Measurements from ENCODE around the gene TPCN2. TPM values are rescaled to one million over a fixed set of nuclear protein-coding genes. Genes with fewer than 3 reads are reported as not detected.
A peak's percentile ranks its signal among the peaks of the same experiment; 100 is the strongest.

The TPCN2 gene
- total RNA-seq, 1 experiment from 2014 or later: 25.1 TPM

DNA sequence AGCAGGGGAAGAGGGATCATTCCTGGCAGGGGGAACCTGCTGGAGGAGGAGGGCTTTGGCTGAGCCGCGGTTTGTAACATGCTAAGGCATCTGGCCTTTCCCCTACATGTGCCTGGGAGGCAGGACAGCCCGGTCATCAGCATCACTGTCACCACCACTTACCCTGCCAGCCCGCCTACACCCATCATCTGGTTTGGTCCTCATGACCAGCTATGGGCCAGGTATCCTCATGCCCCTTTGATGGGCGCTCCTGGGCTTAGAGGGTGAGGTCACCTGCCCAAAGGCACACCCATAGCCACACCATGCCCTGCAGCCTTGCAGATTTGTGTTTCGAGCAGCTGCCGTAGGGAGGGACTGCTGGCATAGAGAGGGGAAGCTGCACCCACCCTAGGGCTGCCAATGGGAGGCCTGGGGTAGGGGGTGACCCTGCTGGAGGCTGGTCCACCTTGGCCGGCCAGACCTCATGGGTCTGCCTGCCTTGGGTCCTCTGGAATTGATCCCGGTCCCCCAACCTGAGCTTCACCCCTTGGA lies 38.3 kb upstream of the TPCN2 start:
- peak; percentile 32 for DNase-seq (ENCODE audit: low spot score)

DNA sequence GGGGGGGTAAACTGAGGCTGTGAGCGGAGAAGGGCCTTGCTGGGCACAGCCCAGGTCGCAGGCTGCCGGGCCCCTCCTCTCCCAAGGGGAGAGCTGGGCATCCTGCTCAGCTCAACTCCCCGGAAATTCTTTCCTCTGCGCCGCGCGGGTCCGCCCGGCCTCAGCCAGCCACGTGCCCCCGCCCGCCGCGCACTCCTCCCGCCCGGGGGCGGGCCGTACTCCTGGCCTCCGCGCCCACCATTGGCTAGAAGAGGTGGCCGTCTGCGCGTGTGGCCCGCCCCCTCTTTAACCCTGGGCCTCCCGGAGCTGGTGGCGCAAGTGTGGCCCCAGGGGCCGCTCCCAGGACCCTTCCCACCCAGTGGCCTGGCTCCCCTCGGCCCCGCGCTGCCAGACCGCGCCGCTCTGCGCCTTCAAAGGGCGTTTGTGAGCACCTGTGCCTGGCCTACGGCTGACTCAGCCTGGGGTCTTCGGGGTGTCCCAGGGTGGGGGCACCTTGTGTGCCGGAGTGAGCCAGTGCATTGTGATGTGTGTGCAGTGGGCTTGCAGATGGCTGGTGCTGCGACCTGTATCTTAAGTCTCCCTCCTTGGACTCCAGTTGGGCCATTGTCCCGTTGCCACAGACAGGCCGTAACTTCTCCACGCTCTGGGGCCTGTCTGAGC lies 37.6 kb upstream of the TPCN2 start:
- peak; percentile 81 for DNase-seq (ENCODE audit: low spot score)

DNA sequence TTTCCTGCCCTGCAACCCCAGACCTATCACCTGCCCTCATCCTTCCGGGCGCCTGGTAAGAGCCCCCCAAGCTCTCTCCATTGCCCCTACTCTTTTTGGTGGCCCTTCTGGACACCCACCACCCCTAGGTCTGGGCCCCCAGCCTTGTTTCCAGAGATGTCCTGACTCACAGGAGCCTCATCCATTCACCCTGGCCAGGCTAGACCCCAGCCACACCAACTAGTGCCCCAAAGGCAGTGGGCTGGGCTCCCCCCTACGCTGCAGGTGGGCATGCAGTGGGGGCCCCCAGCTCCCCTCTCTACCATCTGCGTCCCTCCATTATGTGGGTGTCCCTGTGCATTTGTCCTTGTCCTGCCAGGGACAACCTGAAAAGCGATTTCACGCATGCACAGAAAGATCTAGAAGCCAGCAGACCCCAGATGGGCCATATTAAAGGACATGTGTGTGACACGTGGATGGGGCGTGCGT lies 37.1 kb upstream of the TPCN2 start:
- DNase-seq (ENCODE audit: low spot score): no peak

DNA sequence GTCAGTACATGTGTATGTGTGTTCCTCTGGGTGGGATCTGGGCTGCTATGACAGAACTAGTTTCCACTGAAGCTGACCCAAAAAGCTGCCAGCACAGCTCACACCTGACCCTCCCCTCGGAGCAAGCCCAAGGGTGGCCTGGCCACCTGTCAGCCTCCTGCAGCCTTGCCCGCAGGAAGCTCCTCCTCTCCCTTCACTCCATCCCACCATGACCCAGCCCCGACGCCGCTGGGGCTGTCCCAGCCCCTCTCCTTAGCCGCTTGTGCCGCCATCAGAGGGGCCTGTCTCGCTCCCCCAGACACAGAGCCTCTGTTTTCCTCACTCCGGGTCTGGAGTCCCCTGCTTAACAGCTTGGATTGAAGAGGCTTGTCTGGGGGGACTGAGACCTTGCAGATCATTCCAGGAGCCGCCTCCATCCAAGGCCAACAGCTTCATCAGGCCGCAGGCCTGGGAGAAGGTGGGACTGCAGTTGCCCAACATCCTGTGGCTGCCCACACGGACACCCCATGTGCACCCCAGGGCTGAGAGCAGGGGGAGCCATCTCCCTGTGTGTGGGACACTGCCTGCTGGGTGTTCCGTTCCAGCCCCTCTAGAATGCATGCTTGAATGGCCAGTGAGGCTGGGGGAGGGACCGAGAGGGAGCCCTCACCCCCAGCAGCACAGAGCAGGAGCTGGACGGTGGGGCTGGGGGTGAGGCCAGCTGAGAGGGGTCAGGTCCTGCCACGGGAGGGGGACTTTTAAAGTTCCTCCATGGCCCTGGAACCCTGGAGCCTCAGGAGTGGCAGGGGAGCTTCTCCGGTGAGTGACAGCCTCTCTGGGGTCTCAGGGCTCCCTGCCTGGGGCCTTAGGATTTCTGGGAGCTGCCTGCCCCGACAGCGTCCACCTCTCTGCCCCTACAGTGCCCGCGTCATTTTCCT lies 36.4 kb upstream of the TPCN2 start:
- no peak for DNase-seq (ENCODE audit: low spot score)

DNA sequence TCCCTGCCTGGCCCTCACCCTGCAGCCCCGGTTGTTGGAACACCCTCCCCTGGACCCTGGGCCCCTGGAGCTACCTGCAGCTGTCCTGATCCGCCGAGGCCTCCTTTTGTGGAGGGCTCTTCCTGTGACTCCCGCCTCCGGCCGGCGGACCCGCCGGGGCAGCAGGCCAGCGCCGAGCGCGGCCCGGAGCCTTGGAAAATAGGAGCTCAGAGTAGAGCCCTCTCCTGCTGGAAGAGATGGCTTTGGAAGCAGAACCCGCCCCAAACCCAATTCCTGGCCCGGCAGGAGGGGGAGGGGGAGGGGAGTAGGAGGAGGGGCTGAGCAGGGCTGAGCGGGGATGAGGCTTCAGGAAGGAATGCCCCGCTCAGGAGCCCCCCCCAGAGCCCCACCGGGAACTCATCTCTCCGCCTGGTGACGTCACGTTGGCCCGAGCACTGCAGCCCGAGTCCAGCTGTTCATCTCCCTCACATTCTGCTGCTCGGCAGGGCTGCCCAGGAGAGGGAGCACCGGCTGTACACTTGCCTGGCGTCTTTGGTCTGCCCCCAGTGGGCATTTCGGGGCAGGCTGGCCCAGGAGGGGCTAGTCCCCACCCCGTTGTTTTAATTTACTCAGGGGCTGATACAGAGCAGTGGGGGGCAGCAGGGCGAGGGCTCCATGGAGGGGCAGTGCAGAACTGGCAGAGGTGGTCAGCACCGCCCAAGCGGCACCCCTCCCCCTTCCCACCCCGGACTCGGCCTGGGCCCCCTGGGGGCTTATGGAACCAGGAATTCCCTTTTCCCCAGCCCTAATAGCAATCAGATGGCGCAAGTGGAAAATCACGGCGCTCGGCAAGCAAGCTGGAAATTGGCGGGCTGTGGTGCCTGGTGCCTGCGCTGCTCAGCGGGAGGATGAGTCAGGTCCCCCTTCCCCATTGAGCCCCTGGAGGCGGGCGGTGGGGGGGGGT lies 35.5 kb upstream of the TPCN2 start, which contains the start of gene MRGPRF:
TSS of gene MRGPRF (minus strand) at position 238 of the 943 bp plus-strand sequence. CDS start 3,345 bp downstream, outside the sequence.
- no peak for DNase-seq (ENCODE audit: low spot score)

DNA sequence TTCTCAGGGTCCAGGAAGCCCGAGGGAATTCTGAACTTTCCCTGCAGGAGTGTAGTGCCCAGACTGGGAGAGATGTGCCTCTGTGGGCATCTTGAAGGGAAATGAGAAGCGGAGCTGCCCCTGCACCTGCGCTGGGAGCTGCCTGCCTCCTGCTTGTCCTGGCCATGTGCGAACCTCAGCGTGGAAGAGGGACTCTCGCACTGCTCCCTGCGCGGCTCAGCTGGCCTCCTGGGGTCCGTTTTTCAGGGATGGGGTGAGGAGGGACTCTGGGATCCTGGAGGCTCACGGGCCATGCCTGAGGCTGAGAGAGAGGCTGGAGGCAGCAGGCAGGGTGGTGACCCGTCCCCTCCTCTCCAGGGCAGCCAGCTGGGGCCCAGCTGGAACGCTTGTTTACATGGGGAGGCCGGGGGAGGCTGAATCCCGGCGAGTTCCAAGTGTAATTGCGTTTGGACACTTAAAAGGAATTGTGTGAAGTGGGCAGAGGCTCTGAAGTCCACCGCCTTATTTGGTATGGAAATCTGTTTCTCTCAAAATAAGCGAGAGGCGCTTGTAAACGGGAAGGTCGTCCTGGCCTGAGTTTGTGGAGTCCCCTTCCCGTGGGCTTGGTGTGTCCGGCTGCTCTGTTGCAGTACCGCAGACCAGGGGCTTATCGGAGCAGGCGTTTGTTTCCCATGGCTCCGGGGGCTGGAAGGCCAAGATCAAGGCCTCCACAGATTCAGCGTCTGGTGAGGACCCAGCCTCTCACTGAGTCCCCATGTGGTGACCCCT lies 34.5 kb upstream of the TPCN2 start:
- no peak for DNase-seq (ENCODE audit: low spot score)

DNA sequence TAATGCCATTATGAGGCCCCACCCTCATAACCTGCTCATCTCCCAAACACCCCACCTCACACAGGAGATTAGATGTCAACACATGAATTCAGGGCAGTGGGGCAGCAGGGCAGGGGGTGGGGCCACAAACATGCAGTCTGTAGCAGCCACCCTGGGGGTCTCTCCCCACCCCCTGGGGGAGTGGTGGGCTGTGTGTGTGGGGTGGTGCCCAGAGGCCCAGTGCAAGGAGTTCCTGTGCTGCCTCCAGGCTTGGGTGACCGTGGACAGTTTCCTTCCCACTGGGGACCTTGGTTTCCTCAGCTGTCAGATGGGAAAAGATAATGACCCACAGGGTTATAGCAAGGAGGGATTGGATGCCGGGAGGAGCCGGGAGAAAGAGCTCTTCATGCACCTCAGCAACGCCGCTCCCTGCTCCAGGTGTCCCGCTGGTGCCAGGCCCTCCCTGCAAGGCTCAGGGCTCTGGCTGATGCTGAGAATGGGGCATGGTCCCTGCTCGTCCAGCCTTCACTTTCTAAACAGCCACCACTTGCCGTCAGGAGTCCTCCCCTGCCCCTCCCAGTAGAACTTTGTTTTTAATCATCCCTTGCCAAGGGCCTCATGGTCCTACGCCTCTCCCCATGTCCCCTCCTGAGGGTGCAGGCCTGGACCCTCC lies 33.7 kb upstream of the TPCN2 start:
- DNase-seq (ENCODE audit: low spot score): no peak

DNA sequence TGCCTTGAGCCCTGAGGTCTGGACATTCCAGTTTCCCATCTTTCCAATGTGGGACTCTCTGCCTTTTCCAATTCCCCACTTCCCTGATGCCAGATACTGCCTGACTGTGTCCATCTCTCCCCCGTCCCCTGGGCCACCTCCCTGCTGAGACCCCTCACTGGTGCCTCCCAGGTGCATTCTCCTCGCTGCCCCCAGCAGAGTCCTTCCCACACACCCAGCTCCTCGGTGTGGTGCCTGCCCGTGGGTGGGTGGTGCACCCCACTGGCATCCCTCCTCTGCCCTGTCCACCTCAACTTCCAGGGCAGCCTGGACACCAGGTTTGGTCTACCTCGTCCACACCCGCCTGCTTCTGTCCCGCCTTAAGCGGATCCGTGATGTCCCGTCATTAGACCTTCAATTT lies 30.8 kb upstream of the TPCN2 start:
- DNase-seq (ENCODE audit: low spot score): no peak

DNA sequence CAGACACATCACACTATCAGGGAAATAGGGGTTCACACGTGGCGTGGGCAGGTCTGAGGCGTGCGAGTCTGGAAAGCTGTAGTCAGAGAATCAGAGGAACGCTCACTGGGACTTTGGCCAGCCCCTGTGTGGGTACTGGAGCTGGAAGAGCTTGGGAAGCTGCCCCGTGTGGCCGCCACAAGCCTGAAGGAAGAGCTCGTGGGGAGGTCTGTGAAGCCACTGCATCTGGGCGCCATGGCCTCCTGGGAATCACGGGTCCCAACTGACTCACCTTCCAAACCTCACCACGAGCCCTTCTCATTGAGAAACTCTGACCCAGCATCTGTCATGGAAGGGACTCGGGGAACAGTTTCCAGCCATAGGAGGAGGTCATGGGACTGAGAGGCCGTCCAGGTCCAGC lies 29.8 kb upstream of the TPCN2 start:
- DNase-seq (ENCODE audit: low spot score): no peak

DNA sequence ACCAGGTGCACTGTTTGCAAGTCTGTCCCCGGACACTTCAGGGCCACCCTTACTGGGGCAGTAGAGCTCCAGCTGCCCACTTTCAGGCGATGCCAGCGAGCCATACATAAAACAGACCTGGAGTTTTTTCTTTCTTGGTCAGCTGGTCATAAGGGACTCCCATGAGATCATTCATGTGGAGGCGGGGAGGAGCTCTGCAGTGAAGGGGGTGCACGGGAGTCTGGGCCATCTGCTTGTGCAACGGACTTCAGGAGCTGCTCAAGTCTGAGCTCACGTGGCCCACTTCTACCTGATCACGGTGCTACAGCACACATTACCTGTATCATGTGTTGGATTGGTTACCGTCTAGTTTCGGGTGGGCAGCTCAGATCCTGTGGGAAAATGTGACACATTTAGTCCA lies 26.5 kb upstream of the TPCN2 start:
- no peak for DNase-seq (ENCODE audit: low spot score)

DNA sequence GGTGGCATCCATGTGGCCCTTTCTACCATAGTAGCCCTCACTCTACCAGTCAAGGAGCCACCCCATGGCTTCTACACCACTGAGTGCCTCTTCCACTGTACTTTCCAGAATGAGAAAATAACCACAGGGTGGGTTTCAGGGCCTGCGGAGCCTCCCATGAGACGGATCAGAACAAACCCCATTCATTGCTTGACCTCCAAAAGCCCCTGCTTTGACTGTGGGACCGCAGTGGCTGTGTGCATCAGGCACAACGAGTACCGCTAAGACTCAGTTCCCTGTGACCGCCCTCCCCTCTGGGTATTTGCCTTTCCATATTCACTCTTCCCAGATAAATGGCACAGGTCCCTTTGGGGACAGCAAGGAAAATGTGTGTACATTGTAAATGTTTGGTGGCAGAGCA lies 24.2 kb upstream of the TPCN2 start:
- DNase-seq (ENCODE audit: low spot score): no peak

DNA sequence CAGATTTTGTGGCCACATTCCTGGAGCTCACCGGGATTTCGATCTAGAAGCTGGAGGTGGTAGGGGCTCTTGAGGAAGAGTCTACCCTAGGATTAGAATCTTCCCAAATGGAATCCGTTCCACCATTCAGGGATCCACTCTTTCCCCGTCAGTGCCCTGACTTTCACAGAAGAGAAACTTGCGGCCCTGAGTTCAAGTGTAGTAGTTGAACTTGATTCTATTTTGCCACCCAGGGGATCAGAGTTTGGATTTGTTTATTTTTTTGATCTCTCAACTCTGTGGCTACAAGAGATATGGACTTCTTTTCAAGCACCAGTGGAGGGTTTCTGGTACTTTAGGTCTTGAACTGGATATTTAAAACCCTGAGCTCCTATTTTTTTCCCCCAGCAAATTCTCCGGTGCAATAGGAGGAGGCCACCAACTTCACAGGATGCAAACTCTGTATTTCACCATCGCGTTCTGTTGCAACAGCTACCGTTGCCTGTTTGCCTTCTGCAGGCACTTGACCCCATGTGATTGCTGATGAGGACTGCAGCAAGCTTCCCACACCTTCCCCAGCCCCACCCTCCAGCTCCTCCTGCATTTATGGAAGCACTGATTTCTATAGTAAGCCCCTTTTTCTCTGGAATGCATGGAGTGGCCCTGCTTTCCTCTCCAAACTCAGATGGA lies 20.9 kb upstream of the TPCN2 start:
- DNase-seq (ENCODE audit: low spot score): no peak

DNA sequence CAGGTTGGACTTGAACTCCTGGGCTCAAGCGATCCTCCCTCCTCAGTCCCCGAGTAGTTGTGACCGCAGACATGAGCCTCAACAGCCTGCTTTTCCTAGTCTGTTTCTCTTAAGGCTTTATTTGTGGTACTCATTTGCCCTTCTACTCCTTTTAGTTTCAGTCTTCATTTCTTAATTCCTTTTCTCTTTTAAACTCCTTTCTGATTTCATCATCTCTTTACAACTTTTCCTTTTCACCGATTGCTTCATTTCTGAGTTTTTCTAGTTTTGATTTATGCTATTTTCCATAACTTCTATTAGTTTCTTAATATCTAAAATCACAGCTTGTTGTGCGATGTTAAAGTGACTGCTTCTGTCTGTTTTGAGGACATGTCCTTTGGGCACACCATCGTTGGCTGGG lies 18.4 kb upstream of the TPCN2 start:
- DNase-seq (ENCODE audit: low spot score): no peak

DNA sequence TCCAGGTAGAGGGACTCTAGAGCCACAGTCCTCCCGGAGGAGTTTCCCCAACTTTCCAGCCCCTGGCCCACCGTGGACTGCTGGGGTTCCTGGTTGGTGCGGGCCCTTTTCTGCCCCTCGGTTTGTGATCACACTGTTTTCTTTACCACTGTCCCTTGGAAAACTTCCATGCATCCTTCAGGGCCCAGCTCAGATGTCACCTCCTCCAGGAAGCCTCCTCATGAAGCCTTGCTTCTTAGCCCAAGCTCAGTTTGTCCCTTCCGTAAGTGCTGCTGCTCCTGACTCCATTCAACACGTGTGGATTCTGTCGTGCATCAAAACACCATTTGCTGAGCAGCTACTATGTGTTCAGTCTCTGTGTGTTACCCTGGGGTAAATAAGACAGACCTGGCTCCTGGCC lies 15.9 kb upstream of the TPCN2 start:
- DNase-seq (ENCODE audit: low spot score): no peak

DNA sequence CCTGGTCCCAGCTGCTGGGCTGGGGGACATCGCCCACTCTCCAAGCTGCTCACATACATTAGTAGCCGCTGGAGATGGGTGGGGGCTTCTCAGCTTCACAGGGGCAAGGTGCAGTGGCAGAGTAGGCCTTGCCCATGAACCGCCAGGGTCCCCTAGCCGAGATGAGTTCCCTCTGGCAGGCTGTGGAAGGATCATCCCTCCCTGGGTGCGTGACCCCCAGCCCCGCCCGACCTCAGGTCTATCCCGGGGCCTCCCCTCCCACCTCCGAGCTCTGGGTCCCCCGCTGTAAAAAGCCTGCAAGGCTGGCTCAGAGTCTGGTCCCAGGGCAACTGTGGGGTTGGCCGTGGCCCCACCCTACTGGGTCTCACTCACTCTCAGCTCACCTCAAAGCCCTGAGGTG lies 15.3 kb upstream of the TPCN2 start:
- DNase-seq (ENCODE audit: low spot score): no peak

DNA sequence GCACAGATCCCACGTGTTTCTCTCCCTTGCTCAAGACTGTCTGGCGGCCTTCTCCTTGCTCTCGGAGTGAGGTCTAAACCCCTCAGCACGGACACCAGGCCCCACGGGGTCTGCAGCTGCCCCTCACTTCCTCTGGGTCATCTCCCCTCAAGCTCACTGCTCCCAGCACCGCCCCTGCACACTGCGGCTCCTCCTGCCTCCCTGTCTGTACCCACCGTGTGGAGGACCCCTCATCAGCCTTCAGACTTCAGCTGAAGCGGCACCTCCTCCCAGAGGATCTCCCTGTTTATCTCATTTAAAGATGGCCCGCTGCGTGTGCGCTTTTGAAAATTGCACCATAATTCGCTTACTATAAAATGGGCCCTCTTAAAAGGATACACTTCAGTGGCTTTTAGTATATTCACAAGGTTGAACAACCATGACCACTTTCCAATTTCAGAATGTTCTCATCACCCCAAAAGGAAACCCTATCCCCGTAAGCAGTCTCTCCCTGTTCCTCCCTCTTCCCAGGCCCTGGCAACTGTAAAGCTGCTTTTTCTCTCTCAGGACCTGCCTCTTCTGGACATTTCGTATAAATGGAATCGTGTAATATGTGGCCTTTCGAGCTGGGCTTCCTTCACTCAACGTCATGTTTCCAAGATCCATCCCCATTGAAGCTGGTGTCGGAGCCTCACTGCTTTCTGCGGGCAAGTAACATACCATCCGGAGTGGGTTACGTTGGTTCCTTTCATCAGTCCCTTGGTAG lies 14.4 kb upstream of the TPCN2 start:
- DNase-seq (ENCODE audit: low spot score): no peak

DNA sequence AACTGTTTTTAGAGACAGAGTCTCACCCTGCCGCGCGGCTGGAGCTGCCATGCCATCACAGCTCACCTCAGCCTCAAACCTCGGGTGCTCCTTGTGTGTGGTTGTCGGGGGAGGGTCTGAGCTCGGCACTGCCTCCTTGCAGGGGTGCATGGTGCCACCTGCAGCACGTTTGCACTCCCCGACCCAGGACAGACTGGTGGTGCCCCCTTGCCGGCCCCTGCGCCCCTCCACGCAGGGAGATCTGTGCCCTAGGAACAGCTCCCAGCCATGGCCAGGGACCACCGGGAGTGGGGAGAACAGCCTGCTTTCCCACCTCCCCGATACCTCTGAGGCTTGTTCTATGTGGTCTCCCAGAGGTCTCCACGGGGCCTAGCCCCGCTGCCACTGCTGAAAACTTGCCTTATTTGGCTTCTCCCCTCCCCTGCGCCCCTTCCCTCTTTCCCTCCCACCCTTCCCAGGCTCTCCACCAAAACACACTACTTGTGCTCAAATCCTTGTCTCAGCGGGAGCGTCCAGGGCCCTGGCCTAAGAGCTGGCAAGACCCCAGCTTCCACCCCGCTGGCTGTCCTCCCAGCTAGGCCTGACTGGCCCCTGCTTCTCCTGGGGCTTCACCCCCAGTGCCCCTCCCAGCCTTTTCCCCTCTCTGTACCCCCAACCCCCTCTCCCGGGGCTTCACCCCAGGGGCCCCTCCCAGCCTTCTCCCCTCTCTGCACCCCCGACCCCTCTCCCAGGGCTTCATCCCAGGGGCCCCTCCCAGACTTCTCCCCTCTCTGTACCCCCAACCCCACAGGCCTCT lies 13.4 kb upstream of the TPCN2 start:
- no peak for DNase-seq (ENCODE audit: low spot score)

DNA sequence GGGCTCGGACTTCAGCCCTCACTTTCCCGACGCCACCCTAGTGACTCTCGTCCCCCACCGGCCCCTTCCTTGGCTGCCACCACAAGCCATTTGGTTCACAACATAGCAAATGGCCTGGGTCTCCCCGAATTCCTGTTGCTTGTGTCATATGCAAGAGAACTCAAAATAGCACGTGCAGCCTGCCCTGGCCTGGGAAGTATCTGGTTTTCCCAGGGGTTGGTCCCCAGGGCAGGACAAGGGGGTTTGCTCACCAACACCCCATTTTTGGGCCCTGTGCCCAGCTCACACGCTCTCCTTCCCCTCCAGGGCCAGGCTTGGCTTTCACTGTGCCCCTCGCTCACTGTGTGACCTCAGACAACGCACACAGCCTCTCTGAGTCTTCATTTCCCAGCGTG lies 12.8 kb upstream of the TPCN2 start:
- no peak for DNase-seq (ENCODE audit: low spot score)

Measured in HT-29 (cell line).